Stimulated activated naive CD8-positive, alpha-beta T cell treated with anti-CD3 and anti-CD28 coated beads, Interleukin-15, Interleukin-2, amounts not matched to agents 100 ng/mL and 50 ng/mL, for 24 hours (primary cell): ENCODE results near the gene ATP8B1.
"Not testable (repeated sequence)": the region's sequence is repeated elsewhere in the genome, so short reads cannot be mapped to it uniquely, and the experiment has no call there.

Source experiments
- H3K27ac Mint-ChIP-seq: one replicate; pipeline ENCODE4 v1.8.0; 2021; ENCODE audit warnings: mild to moderate bottlenecking, mixed read lengths
- H3K27me3 Mint-ChIP-seq: one replicate; pipeline ENCODE4 v1.8.0; 2021; ENCODE audit warnings: mixed read lengths
- H3K36me3 Mint-ChIP-seq: one replicate; pipeline ENCODE4 v1.8.0; 2021; ENCODE audit warnings: low read depth, mixed read lengths
- H3K4me1 Mint-ChIP-seq: one replicate; pipeline ENCODE4 v1.8.0; 2021; ENCODE audit warnings: low read depth, mixed read lengths
- H3K4me3 Mint-ChIP-seq: one replicate; pipeline ENCODE4 v1.8.0; 2021; ENCODE audit warnings: mild to moderate bottlenecking, mixed read lengths
- H3K9me3 Mint-ChIP-seq: one replicate; pipeline ENCODE4 v1.8.0; 2021; ENCODE audit warnings: mixed read lengths

Gene ATP8B1

GRCh38 chr18:57668021-57668420 is 135.1 kb downstream of the ATP8B1 start:
- H3K27me3 Mint-ChIP-seq = no peaks in the 10 kb centered on the region

DNA sequence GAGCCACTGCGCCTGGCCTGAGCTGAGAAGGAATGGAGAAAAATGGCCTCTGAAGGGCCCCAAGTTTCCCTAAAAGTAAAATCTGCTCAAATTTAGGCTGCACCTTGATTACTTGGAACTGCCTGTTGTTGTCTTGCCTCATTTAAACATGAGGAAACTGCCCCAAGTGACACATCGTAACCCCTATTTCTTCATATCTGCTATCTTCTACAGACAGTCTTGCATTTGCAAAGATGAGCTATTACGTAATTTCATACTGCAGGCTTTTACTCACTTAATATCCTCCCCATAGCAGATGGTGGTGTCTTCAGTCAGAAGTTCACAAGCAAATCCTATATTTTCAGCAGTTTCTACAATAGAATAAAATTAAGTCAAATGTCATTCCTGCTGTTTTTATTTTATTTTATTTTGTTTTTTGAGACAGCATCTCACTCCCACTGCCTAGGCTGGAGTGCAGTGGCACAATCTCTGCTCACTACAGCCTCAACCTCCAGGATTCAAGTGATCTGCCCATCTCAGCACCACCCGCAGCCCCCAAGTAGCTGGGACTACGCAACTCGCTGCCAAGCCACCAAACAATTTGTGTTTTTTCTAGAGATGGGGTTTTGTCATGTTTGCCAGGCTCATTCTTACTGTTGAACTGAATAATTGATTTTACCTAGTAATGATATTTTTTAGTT is 136.2 kb downstream of the ATP8B1 start:
- H3K4me1 Mint-ChIP-seq = peaks cover 64% of the 10 kb centered on the region
- H3K9me3 Mint-ChIP-seq = peaks cover 5% of the 10 kb centered on the region
- peak overlapping the region; percentile 63 for H3K27ac Mint-ChIP-seq
- H3K4me3 Mint-ChIP-seq = peak overlapping the region; percentile 66
- H3K36me3 Mint-ChIP-seq = peaks cover 10% of the 10 kb centered on the region
- no peaks in the 10 kb centered on the region for H3K27me3 Mint-ChIP-seq

More at GRCh38 chr18:57668021-57668420, 135.1 kb downstream of the ATP8B1 start:
- H3K9me3 Mint-ChIP-seq = peaks cover 10% of the 10 kb centered on the region
- no peak overlapping the region for H3K27ac Mint-ChIP-seq
- peaks cover 55% of the 10 kb centered on the region for H3K4me1 Mint-ChIP-seq
- H3K4me3 Mint-ChIP-seq = no peak overlapping the region
- H3K36me3 Mint-ChIP-seq = peaks cover 16% of the 10 kb centered on the region

- H3K36me3 Mint-ChIP-seq = peaks cover 4% of the 10 kb centered on the region
Observed at GRCh38 chr18:57664568-57665165, 138.4 kb downstream of the ATP8B1 start.

GRCh38 chr18:57660961-57661360 is 142.2 kb downstream of the ATP8B1 start:
- H3K9me3 Mint-ChIP-seq = no peaks in the 10 kb centered on the region
- no peak overlapping the region for H3K4me3 Mint-ChIP-seq
- no peaks in the 10 kb centered on the region for H3K27me3 Mint-ChIP-seq
- peaks cover 59% of the 10 kb centered on the region for H3K4me1 Mint-ChIP-seq
- H3K27ac Mint-ChIP-seq = no peak overlapping the region
- no peaks in the 10 kb centered on the region for H3K36me3 Mint-ChIP-seq

More at GRCh38 chr18:57664568-57665165, 138.4 kb downstream of the ATP8B1 start:
- Mint-ChIP-seq H3K4me1 (peaks cover 71% of the 10 kb centered on the region), H3K4me3 (no peak overlapping the region), H3K9me3 (no peaks in the 10 kb centered on the region), H3K27ac (peak overlapping the region; percentile 5), H3K27me3 (no peaks in the 10 kb centered on the region)

DNA sequence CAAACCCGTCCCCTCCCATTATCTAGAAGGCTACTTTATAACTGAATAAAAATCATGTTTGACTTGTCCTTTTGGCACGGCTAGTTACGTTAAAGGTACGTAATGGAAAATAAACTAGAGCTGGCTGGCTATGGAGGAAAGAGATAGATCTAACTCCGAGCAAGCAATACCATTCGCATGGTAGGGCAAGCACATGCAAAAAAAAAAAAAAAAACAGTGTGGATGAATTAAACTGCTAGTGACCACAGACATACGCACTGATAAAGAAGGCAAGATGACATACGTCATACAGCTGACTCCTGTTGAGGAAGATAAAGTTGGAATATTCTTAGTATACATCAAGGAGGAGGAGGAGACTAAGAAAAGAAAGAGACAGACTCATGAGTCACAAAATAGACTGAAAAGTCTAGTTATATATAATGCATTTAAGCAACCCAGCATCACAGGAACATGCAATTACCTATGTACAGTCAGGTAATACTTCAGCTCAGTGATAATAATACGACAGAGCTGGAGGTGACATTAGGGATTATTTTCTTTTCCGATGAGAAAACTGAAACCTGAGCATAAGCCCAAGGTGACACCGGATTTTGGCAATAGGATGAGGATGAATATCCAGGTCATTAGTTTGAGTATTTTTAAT is 143.5 kb downstream of the ATP8B1 start:
- no peak overlapping the region for H3K27ac Mint-ChIP-seq
- peaks cover 12% of the 10 kb centered on the region for H3K36me3 Mint-ChIP-seq
- H3K27me3 Mint-ChIP-seq = no peaks in the 10 kb centered on the region
- peaks cover 45% of the 10 kb centered on the region for H3K4me1 Mint-ChIP-seq
- H3K9me3 Mint-ChIP-seq = peaks cover 11% of the 10 kb centered on the region
- H3K4me3 Mint-ChIP-seq = no peak overlapping the region

GRCh38 chr18:57657542-57657941 is 145.6 kb downstream of the ATP8B1 start:
- H3K4me3 Mint-ChIP-seq = no peak overlapping the region

DNA sequence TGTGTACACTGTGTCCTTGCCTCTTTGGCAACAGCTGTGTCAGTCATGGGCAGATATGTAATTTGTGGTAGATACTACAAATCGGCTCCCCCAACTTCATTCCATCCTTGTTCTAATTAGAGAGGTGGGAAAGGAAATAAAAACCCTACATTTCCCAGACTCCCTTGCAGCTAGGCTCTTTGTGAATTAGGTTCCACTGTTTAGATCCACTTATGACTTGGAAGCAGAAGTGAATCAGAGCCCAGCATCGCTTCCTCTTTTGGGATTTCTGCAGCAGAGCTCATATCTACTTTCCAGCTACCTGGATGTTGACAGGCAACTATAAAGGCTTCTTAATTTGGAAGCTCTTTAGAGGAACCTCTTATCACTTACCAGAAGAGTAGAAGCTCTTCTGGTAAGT is 147.4 kb downstream of the ATP8B1 start:
- peaks cover 11% of the 10 kb centered on the region for H3K9me3 Mint-ChIP-seq
- H3K4me3 Mint-ChIP-seq = no peak overlapping the region
- peaks cover 16% of the 10 kb centered on the region for H3K4me1 Mint-ChIP-seq
- H3K27ac Mint-ChIP-seq = no peak overlapping the region
- H3K36me3 Mint-ChIP-seq = peaks cover 20% of the 10 kb centered on the region
- H3K27me3 Mint-ChIP-seq = no peaks in the 10 kb centered on the region

More at GRCh38 chr18:57657542-57657941, 145.6 kb downstream of the ATP8B1 start:
- Mint-ChIP-seq H3K27ac (no peak overlapping the region), H3K4me1 (peaks cover 27% of the 10 kb centered on the region), H3K9me3 (peaks cover 11% of the 10 kb centered on the region), H3K27me3 (no peaks in the 10 kb centered on the region), H3K36me3 (peaks cover 20% of the 10 kb centered on the region)

DNA sequence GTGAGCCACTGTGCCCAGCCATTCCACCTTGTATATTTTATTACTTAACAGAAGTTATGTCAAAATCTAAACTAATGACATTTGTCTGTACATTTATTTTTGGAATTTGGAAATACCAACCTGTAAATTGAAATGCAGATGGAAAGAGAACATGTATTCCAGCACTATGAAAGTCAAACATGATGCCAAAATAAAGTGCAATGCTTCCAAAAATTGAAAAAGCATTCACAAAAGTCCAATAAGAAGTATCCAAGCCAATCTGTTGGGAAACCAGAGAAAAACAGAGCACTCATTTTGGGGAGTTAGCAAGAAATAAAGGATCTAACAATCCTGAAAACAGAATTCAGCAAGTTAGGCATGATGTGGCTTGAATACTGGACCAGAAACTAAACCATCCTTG is 151.2 kb downstream of the ATP8B1 start:
- H3K9me3 Mint-ChIP-seq = peaks cover 11% of the 10 kb centered on the region
- no peak overlapping the region for H3K27ac Mint-ChIP-seq
- H3K4me1 Mint-ChIP-seq = peaks cover 12% of the 10 kb centered on the region
- H3K36me3 Mint-ChIP-seq = peaks cover 25% of the 10 kb centered on the region
- no peaks in the 10 kb centered on the region for H3K27me3 Mint-ChIP-seq
- H3K4me3 Mint-ChIP-seq = no peak overlapping the region

GRCh38 chr18:57649556-57650500 is 153.3 kb downstream of the ATP8B1 start:
- Mint-ChIP-seq H3K4me1 (peaks cover 23% of the 10 kb centered on the region), H3K36me3 (peaks cover 26% of the 10 kb centered on the region), H3K27me3 (no peaks in the 10 kb centered on the region), H3K9me3 (peaks cover under 1% of the 10 kb centered on the region), H3K27ac (no peak overlapping the region), H3K4me3 (no peak overlapping the region)

DNA sequence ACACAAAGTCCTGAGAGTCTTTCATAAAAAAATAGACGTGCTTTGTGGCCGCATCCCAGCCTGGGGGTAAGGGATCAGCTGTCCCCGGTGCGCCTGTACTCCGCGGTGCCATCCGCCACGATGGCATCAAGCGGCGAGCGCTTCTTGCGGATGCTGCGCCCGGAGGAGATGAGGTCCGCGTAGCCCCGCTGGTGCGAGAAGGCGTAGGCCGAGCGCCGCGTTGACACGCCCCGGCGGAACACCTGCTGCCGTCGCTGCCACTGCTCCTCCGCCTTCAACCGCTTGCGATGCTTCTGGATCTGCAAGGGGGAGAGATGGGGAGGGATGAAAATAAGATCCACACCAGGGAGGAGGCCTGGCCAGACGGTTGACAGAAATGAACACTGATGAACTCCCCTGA is 154.7 kb downstream of the ATP8B1 start:
- Mint-ChIP-seq H3K9me3 (no peaks in the 10 kb centered on the region), H3K4me3 (no peak overlapping the region), H3K4me1 (peaks cover 27% of the 10 kb centered on the region), H3K27ac (no peak overlapping the region), H3K27me3 (no peaks in the 10 kb centered on the region), H3K36me3 (peaks cover 23% of the 10 kb centered on the region)

DNA sequence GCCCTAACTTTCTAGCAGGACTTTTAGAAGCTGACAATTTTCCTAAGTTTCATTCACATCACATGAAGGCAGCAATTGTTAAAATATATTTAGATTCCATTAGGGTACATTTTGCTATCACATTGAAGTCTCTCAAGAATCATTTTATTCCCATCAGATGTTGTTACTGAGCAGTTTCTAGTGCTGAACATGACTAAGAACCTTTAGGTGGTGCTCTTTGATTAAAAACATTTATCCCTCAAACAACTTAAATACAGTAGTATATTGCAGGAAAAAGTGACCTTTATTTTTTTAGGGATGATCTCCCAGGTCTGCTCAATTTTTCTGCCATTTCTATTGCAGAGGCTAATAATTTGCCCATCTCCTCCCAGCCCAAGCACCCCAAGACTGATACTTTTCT is 158.6 kb downstream of the ATP8B1 start:
- Mint-ChIP-seq H3K4me3 (no peak overlapping the region), H3K36me3 (peaks cover 49% of the 10 kb centered on the region), H3K27me3 (no peaks in the 10 kb centered on the region), H3K4me1 (peaks cover 41% of the 10 kb centered on the region), H3K27ac (no peak overlapping the region), H3K9me3 (no peaks in the 10 kb centered on the region)

DNA sequence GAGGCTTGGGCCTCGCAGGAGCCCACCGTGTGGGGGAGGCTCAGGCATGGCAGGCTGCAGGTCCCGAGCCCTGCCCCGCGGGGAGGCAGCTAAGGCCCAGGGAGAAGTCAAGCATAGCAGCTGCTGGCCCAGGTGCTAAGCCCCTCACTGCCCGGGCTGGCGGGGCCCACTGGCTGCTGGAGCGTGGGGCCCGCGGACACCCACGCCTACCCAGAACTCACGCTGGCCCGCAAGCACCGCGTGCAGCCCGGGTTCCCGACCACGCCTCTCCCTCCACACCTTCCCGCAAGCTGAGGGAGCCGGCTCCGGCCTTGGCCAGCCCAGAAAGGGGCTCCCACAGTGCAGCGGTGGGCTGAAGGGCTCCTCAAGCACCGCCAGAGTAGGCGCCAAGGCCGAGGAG is 159.4 kb downstream of the ATP8B1 start:
- not testable (repeated sequence) for H3K4me3 Mint-ChIP-seq, H3K27me3 Mint-ChIP-seq, H3K9me3 Mint-ChIP-seq, H3K27ac Mint-ChIP-seq
- H3K36me3 Mint-ChIP-seq = peaks cover 50% of the 10 kb centered on the region
- peaks cover 36% of the 10 kb centered on the region for H3K4me1 Mint-ChIP-seq

DNA sequence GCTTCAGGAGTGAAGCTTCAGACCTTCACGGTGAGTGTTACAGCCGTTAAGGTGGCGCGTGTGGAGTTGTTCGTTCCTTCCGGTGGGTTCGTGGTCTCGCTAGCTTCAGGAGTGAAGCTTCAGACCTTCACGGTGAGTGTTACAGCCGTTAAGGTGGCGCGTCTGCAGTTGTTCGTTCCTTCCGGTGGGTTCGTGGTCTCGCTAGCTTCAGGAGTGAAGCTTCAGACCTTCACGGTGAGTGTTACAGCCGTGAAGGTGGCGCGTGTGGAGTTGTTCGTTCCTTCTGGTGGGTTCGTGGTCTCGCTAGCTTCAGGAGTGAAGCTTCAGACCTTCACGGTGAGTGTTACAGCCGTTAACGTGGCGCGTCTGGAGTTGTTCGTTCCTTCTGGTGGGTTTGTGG is 160.7 kb downstream of the ATP8B1 start:
- H3K36me3 Mint-ChIP-seq = peaks cover 60% of the 10 kb centered on the region
- H3K4me1 Mint-ChIP-seq = peaks cover 39% of the 10 kb centered on the region
- H3K27ac Mint-ChIP-seq, H3K9me3 Mint-ChIP-seq, H3K27me3 Mint-ChIP-seq, H3K4me3 Mint-ChIP-seq: not testable (repeated sequence)

DNA sequence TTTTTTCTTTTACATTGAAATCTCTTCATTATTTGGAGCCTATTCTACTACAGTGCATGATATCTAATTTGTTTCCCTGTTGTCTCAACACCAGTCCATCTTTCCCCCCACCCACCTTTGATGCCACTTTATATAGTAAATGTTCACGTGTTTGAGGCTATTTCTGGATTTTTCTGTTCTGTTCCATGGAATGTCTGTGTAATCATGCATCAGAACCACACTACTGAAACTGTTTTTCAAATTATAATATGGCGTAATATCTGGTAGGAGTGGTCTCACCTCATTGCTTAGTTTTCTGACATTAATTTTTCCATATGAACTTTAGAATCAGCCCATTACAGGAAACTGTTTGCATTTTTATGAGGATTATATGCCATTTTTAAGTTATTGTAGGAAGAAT is 162.4 kb downstream of the ATP8B1 start:
- H3K27me3 Mint-ChIP-seq = no peaks in the 10 kb centered on the region
- H3K4me1 Mint-ChIP-seq = peaks cover 30% of the 10 kb centered on the region
- H3K27ac Mint-ChIP-seq = peak overlapping the region; percentile 89
- no peaks in the 10 kb centered on the region for H3K9me3 Mint-ChIP-seq
- peak overlapping the region; percentile 4 for H3K4me3 Mint-ChIP-seq
- H3K36me3 Mint-ChIP-seq = peaks cover 54% of the 10 kb centered on the region
